Loucy (cell line): ENCODE data around the gene GNL1.

ENCODE experiments used
- EZH2phosphoT487 ChIP-seq: fragments of 200-600 bp; IDR thresholded peaks from 2 replicates; pipeline ENCODE4 v1.6.1; 2018; ENCODE audit warnings: antibody characterized with exemption, mild to moderate bottlenecking, moderate library complexity, borderline replicate concordance
- TF ChIP-seq, protein P1 (sequence below): fragments of 200-600 bp; sonication (generic); conservative IDR thresholded peaks from 2 replicates; pipeline ENCODE4 v1.5.1; 2014; ENCODE audit warnings: mild to moderate bottlenecking, antibody characterized with exemption, low read length

DNA sequence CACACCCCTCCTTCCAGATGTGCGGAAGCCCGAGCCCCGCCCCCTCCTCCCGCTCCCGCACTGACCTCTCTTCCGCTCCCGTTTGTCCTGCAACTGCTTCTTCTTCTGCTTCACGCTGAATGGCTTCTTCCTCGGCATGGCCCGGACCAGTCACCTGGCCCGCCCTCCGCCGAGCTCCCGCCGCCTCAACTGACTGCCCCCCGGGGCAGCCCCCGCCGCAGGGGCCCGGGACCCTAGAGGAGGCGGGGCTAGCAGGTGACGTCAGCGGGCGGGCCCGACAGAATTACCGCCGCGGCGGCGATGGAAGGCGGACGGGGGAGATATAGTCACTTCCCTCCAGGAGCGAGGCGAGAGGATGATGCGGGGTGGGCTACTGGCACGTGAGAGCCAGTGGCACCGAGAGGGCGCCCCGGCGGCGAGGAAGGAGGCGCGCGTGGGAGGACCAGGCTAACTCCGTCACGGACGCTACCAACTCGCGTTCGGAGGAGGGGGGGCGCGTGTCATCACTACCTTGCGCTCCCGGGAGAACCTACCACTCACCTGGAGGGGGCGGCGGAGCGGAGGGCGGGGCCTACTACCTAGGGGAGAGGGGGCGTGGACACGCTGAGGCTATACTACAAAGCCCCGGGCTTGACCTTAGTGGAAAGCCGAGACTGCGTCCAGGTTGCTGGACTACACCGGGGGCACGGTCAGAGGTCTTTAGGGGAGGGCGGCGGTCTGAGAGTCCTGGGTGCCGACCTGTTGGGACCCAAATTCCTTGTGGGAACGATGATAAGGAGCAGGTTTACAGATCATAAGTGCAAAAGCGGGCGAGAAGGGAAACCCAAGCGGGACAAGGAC is at the start of gene GNL1:
- TF ChIP-seq, protein P1, sequence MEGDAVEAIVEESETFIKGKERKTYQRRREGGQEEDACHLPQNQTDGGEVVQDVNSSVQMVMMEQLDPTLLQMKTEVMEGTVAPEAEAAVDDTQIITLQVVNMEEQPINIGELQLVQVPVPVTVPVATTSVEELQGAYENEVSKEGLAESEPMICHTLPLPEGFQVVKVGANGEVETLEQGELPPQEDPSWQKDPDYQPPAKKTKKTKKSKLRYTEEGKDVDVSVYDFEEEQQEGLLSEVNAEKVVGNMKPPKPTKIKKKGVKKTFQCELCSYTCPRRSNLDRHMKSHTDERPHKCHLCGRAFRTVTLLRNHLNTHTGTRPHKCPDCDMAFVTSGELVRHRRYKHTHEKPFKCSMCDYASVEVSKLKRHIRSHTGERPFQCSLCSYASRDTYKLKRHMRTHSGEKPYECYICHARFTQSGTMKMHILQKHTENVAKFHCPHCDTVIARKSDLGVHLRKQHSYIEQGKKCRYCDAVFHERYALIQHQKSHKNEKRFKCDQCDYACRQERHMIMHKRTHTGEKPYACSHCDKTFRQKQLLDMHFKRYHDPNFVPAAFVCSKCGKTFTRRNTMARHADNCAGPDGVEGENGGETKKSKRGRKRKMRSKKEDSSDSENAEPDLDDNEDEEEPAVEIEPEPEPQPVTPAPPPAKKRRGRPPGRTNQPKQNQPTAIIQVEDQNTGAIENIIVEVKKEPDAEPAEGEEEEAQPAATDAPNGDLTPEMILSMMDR: no peak
- no peak for TF ChIP-seq EZH2phosphoT487
